Ascending aorta (tissue), 2 donors: ENCODE data around the gene KAZN. TPM values are rescaled to one million over a fixed set of nuclear protein-coding genes. Genes with fewer than 3 reads are reported as not detected.

Experiments used
- DNase-seq, 2 donors: peaks; one replicate each; pipeline ENCODE4 v3.0.0-alpha.2; 2019; ENCODE audit warnings: low spot score in 2 of 2
- H3K27ac ChIP-seq, 2 donors: fragments of 200-600 bp; sonication (generic); one replicate each; pipeline ENCODE4 v1.5.1; 2016 to 2017; ENCODE audit warnings: mild to moderate bottlenecking in 1 of 2
- H3K27me3 ChIP-seq: fragments of 200-600 bp; sonication (generic); one replicate; pipeline ENCODE4 v1.5.1; 2017
- H3K36me3 ChIP-seq, 2 donors: fragments of 200-600 bp; sonication (generic); one replicate each; pipeline ENCODE4 v1.5.1; 2016
- H3K4me1 ChIP-seq, 2 donors: fragments of 200-600 bp; sonication (generic); one replicate each; pipeline ENCODE4 v1.5.1; 2016 to 2017; ENCODE audit warnings: mild to moderate bottlenecking in 1 of 2
- H3K4me3 ChIP-seq, 2 donors: fragments of 200-600 bp; sonication (generic); one replicate each; pipeline ENCODE4 v1.5.1; 2016 to 2017; ENCODE audit warnings: mild to moderate bottlenecking in 1 of 2
- H3K9me3 ChIP-seq, 2 donors: fragments of 200-600 bp; sonication (generic); one replicate each; pipeline ENCODE4 v1.5.1; 2016
- CTCF ChIP-seq, 3 experiments: fragments of 200-600 bp in 2 of 3; fragments of 450-650 bp in 1 of 3; sonication (generic) in 2 of 3; IDR thresholded peaks; one replicate each; pipeline ENCODE4 v1.5.1; 2016 to 2019; ENCODE audit warnings: antibody characterized with exemption in 3 of 3, mild to moderate bottlenecking in 1 of 3, moderate library complexity in 1 of 3
- intact Hi-C: fragments of 100-400 bp; cut with DNase I; formaldehyde crosslinking; loops from one replicate; pipeline ENCODE4 v1.15.1; 2023
- total RNA-seq: library from RNA; depleted of rRNA; stranded (reverse); fragments of >200 nt; gene quantifications from one replicate; pipeline ENCODE4 v1.1.0, GENCODE V29; 2016

Gene KAZN
- total RNA-seq, 1 donor from 2014 or later = 58.5 TPM

GRCh38 chr1:14728516-14728915, 130.0 kb downstream of the KAZN start:
- no peak for TF ChIP-seq CTCF (IDR thresholded peaks at IDR 0.05)
- DNase-seq = no peak
- intact Hi-C loops = no loop called here

GRCh38 chr1:14732728-14733047, 134.2 kb downstream of the KAZN start:
- intact Hi-C loops = no loop called here
- no peak overlapping the region for H3K4me3 ChIP-seq
- H3K27me3 ChIP-seq = no peaks in the 10 kb centered on the region
- no peaks in the 10 kb centered on the region for H3K9me3 ChIP-seq
- no peak for DNase-seq
- TF ChIP-seq CTCF (IDR thresholded peaks at IDR 0.05) = no peak
- no peak overlapping the region for H3K27ac ChIP-seq
- H3K36me3 ChIP-seq = no peaks in the 10 kb centered on the region
- H3K4me1 ChIP-seq = no peaks in the 10 kb centered on the region

More at GRCh38 chr1:14728516-14728915, 130.0 kb downstream of the KAZN start:
- Histone ChIP-seq H3K4me3 (no peak overlapping the region), H3K27me3 (no peaks in the 10 kb centered on the region), H3K27ac (no peak overlapping the region), H3K36me3 (no peaks in the 10 kb centered on the region), H3K9me3 (no peaks in the 10 kb centered on the region), H3K4me1 (no peaks in the 10 kb centered on the region)

GRCh38 chr1:14733048-14733778, 134.7 kb downstream of the KAZN start:
- no peak for TF ChIP-seq CTCF (IDR thresholded peaks at IDR 0.05)
- Histone ChIP-seq H3K9me3 (no peaks in the 10 kb centered on the region), H3K4me3 (no peak overlapping the region), H3K27me3 (no peaks in the 10 kb centered on the region), H3K36me3 (no peaks in the 10 kb centered on the region), H3K4me1 (no peaks in the 10 kb centered on the region), H3K27ac (no peak overlapping the region)
- intact Hi-C loops = no loop called here
- no peak for DNase-seq

GRCh38 chr1:14733779-14734140, 135.3 kb downstream of the KAZN start:
- intact Hi-C loops = no loop called here
- DNase-seq = no peak

GRCh38 chr1:14735841-14736240, 137.4 kb downstream of the KAZN start:
- no peak for TF ChIP-seq CTCF (IDR thresholded peaks at IDR 0.05)
- Histone ChIP-seq H3K4me3 (no peak overlapping the region), H3K27ac (no peak overlapping the region), H3K9me3 (no peaks in the 10 kb centered on the region), H3K27me3 (no peaks in the 10 kb centered on the region), H3K36me3 (no peaks in the 10 kb centered on the region), H3K4me1 (no peaks in the 10 kb centered on the region)
- intact Hi-C loops = no loop called here
- no peak for DNase-seq

More at GRCh38 chr1:14733779-14734140, 135.3 kb downstream of the KAZN start:
- Histone ChIP-seq H3K27ac (no peak overlapping the region), H3K36me3 (no peaks in the 10 kb centered on the region), H3K27me3 (no peaks in the 10 kb centered on the region), H3K4me3 (no peak overlapping the region), H3K4me1 (no peaks in the 10 kb centered on the region), H3K9me3 (no peaks in the 10 kb centered on the region)
- TF ChIP-seq CTCF (IDR thresholded peaks at IDR 0.05) = no peak
